H1 (cell line): Measurements from ENCODE around the gene ACY1. TPM values are rescaled to one million over a fixed set of nuclear protein-coding genes. Genes with fewer than 3 reads are reported as not detected.

Experiments
- CTCF ChIA-PET: fragments of 300-600 bp; sonication (Branson Sonifier 250); formaldehyde crosslinking; loops from one replicate; lab custom pipeline; 2021; ENCODE audit not compliant: partially characterized antibody; lab: Charles Lee
- POLR2A ChIA-PET: fragments of 300-600 bp; sonication (Branson Sonifier 250); formaldehyde crosslinking; loops from one replicate; lab custom pipeline; 2021; ENCODE audit warnings: inconsistent platforms; ENCODE audit not compliant: partially characterized antibody; lab: Charles Lee
- DNase-seq, 2 experiments: peaks; one replicate each; pipeline versions ENCODE4 v3.0.0 to v3.0.0-alpha.2; 2010 to 2022; ENCODE audit warnings: low spot score in 2 of 2, low read depth in 1 of 2, mixed read lengths in 1 of 2
- FAIRE-seq: peaks from 2 replicates; lab custom pipeline; 2011; peaks lifted over from hg19 to GRCh38; lab: Jason Lieb, UNC
- H2AFZ ChIP-seq: 2 replicates; pipeline ENCODE4 v1.8.1; 2012; ENCODE audit warnings: low read length, inconsistent platforms
- H2AK5ac ChIP-seq: 2 replicates; pipeline ENCODE4 v1.6.1; 2013; ENCODE audit warnings: low read depth, low read length
- H2BK120ac ChIP-seq: replicated peaks from 2 replicates; pipeline ENCODE3; 2013; ENCODE audit warnings: low read depth, low read length, inconsistent platforms
- H2BK12ac ChIP-seq: 2 replicates; pipeline ENCODE4 v1.6.1; 2013; ENCODE audit warnings: low read depth, low read length
- H2BK15ac ChIP-seq: 2 replicates; pipeline ENCODE4 v1.6.1; 2013; ENCODE audit warnings: low read length
- H2BK20ac ChIP-seq: 2 replicates; pipeline ENCODE4 v1.6.1; 2013; ENCODE audit warnings: low read length
- H2BK5ac ChIP-seq: 2 replicates; pipeline ENCODE4 v1.6.1; 2013; ENCODE audit warnings: low read depth, low read length
- H3K14ac ChIP-seq: 2 replicates; pipeline ENCODE4 v1.6.1; 2013; ENCODE audit warnings: inconsistent platforms; ENCODE audit not compliant: insufficient read length
- H3K18ac ChIP-seq: 2 replicates; pipeline ENCODE4 v1.6.1; 2013; ENCODE audit warnings: low read length; ENCODE audit errors: extremely low read depth
- H3K23ac ChIP-seq: 2 replicates; pipeline ENCODE4 v1.6.1; 2013; ENCODE audit warnings: inconsistent platforms; ENCODE audit not compliant: insufficient read length
- H3K23me2 ChIP-seq: 2 replicates; pipeline ENCODE4 v1.6.1; 2013; ENCODE audit warnings: low read depth, low read length
- H3K27ac ChIP-seq: 2 replicates; pipeline ENCODE4 v1.6.1; 2011; ENCODE audit warnings: low read depth, low read length, inconsistent platforms
- H3K27me3 ChIP-seq, 4 experiments: replicated peaks in 1 of 4; 1 replicate in 1 of 4; 2 replicates in 3 of 4; pipeline versions ENCODE4 v1.6.1 to v1.8.1; 2011 to 2013; ENCODE audit warnings: low read length in 3 of 4, mild to moderate bottlenecking in 3 of 4, inconsistent platforms in 2 of 4, mixed read lengths in 2 of 4, moderate library complexity in 1 of 4; ENCODE audit not compliant: control insufficient read depth in 3 of 4, insufficient read depth in 3 of 4; ENCODE audit errors: extremely low read depth in 1 of 4
- H3K36me3 ChIP-seq, 4 experiments: 2 replicates each; pipeline versions ENCODE4 v1.6.1 to v1.8.1; 2011 to 2013; ENCODE audit warnings: mild to moderate bottlenecking in 4 of 4, low read length in 3 of 4, moderate library complexity in 2 of 4, control low read depth in 1 of 4, inconsistent platforms in 1 of 4; ENCODE audit not compliant: insufficient read depth in 4 of 4, control insufficient read depth in 2 of 4
- H3K4ac ChIP-seq: replicated peaks from 2 replicates; pipeline ENCODE3; 2013; ENCODE audit warnings: low read length, low read depth, mixed read lengths, inconsistent platforms; ENCODE audit not compliant: insufficient read length
- H3K4me1 ChIP-seq, 4 experiments: replicated peaks in 1 of 4; 1 replicate in 1 of 4; 2 replicates in 3 of 4; pipeline versions ENCODE4 v1.6.1 to v1.8.1; 2011 to 2013; ENCODE audit warnings: low read length in 3 of 4, inconsistent platforms in 2 of 4, mixed read lengths in 1 of 4; ENCODE audit not compliant: insufficient read depth in 4 of 4, control insufficient read depth in 3 of 4
- H3K4me2 ChIP-seq, 2 experiments: 2 replicates each; pipeline versions ENCODE4 v1.6.1 to v1.8.1; 2011 to 2013; ENCODE audit warnings: low read depth in 2 of 2, low read length in 2 of 2, control low read depth in 1 of 2, inconsistent platforms in 1 of 2, mild to moderate bottlenecking in 1 of 2; ENCODE audit not compliant: insufficient read depth in 1 of 2
- H3K4me3 ChIP-seq, 4 experiments: fragments of 200-600, 300-600 bp in 1 of 4; sonication (generic), shearing (Covaris generic), sonication (Bioruptor Twin) in 1 of 4; 2 replicates each; pipeline versions ENCODE4 v1.5.1 to v1.8.1; 2011 to 2016; ENCODE audit warnings: low read length in 4 of 4, low read depth in 3 of 4, control low read depth in 2 of 4, inconsistent platforms in 2 of 4, mild to moderate bottlenecking in 2 of 4, mixed read lengths in 1 of 4, moderate library complexity in 1 of 4; ENCODE audit not compliant: insufficient read depth in 2 of 4; ENCODE audit errors: extremely low read depth in 1 of 4
- H3K56ac ChIP-seq: replicated peaks from 2 replicates; pipeline ENCODE3; 2013; ENCODE audit warnings: low read depth, mild to moderate bottlenecking, mixed read lengths, low read length, inconsistent platforms; ENCODE audit not compliant: insufficient read length
- H3K79me1 ChIP-seq: 2 replicates; pipeline ENCODE4 v1.6.1; 2013; ENCODE audit warnings: low read depth, low read length, control low read depth
- H3K79me2 ChIP-seq, 2 experiments: 2 replicates each; pipeline versions ENCODE4 v1.6.1 to v1.8.1; 2012 to 2013; ENCODE audit warnings: low read length in 2 of 2, mild to moderate bottlenecking in 2 of 2, inconsistent platforms in 1 of 2; ENCODE audit not compliant: insufficient read depth in 2 of 2, control insufficient read depth in 1 of 2
- H3K9ac ChIP-seq, 4 experiments: replicated peaks in 1 of 4; 1 replicate in 1 of 4; 2 replicates in 3 of 4; pipeline versions ENCODE4 v1.6.1 to v1.8.1; 2011 to 2013; ENCODE audit warnings: low read depth in 3 of 4, low read length in 3 of 4, control low read depth in 2 of 4, mild to moderate bottlenecking in 2 of 4, moderate library complexity in 2 of 4, inconsistent platforms in 1 of 4; ENCODE audit errors: extremely low read depth in 1 of 4
- H3K9me3 ChIP-seq, 2 experiments: 2 replicates each; pipeline versions ENCODE4 v1.6.1 to v1.8.1; 2012 to 2013; ENCODE audit warnings: mild to moderate bottlenecking in 2 of 2, moderate library complexity in 2 of 2, control low read depth in 1 of 2, inconsistent platforms in 1 of 2, low read depth in 1 of 2, low read length in 1 of 2, mixed read lengths in 1 of 2; ENCODE audit not compliant: insufficient read depth in 2 of 2
- H4K20me1 ChIP-seq, 2 experiments: replicated peaks in 1 of 2; 2 replicates each; pipeline versions ENCODE3 to v1.8.1; 2011 to 2013; ENCODE audit warnings: inconsistent platforms in 2 of 2, low read length in 2 of 2, mild to moderate bottlenecking in 1 of 2; ENCODE audit not compliant: insufficient read depth in 2 of 2, control insufficient read depth in 1 of 2
- H4K5ac ChIP-seq: 2 replicates; pipeline ENCODE4 v1.6.1; 2013; ENCODE audit warnings: low read length, low read depth, mixed read lengths, inconsistent platforms; ENCODE audit not compliant: insufficient read length
- H4K8ac ChIP-seq: 2 replicates; pipeline ENCODE4 v1.8.0; 2013; ENCODE audit warnings: mild to moderate bottlenecking, moderate library complexity, low read length, inconsistent platforms; ENCODE audit not compliant: insufficient read depth; ENCODE audit errors: extremely low read depth
- H4K91ac ChIP-seq: replicated peaks from 2 replicates; pipeline ENCODE3; 2013; ENCODE audit warnings: low read length, mixed read lengths, inconsistent platforms; ENCODE audit not compliant: insufficient read length
- JUN ChIP-seq: IDR thresholded peaks from 2 replicates; pipeline ENCODE4 v1.6.1; 2011; ENCODE audit warnings: low read depth, mild to moderate bottlenecking, improper control_type of control experiment, low read length
- KDM5A ChIP-seq: fragments of 200-600 bp; IDR thresholded peaks from 2 replicates; pipeline ENCODE4 v1.7.1; 2012; ENCODE audit warnings: mild to moderate bottlenecking, low read length, inconsistent platforms, mixed read lengths
- NANOG ChIP-seq: IDR thresholded peaks from 2 replicates; pipeline ENCODE4 v1.6.1; 2011; ENCODE audit warnings: low read length, low read depth, mild to moderate bottlenecking, inconsistent platforms; ENCODE audit not compliant: insufficient read depth, poor library complexity, severe bottlenecking
- POLR2AphosphoS5 ChIP-seq: IDR thresholded peaks from 2 replicates; pipeline ENCODE4 v1.6.1; 2011; ENCODE audit warnings: low read depth, low read length
- RAD21 ChIP-seq, 2 experiments: IDR thresholded peaks in 1 of 2; conservative IDR thresholded peaks in 1 of 2; 2 replicates each; pipeline ENCODE4 v1.6.1; 2011; ENCODE audit warnings: low read depth in 2 of 2, low read length in 2 of 2, improper control_type of control experiment in 1 of 2, inconsistent platforms in 1 of 2, mild to moderate bottlenecking in 1 of 2, moderate library complexity in 1 of 2
- RBBP5 ChIP-seq: IDR thresholded peaks from 2 replicates; pipeline ENCODE4 v1.7.1; 2012; ENCODE audit warnings: low read depth, mild to moderate bottlenecking, inconsistent platforms, low read length, moderate library complexity, borderline replicate concordance
- SAP30 ChIP-seq: fragments of 300-600 bp; sonication (generic); IDR thresholded peaks from 2 replicates; pipeline ENCODE4 v1.7.1; 2012; ENCODE audit warnings: low read length, moderate library complexity, mild to moderate bottlenecking, inconsistent platforms; ENCODE audit not compliant: insufficient read depth, insufficient replicate concordance
- SP2 ChIP-seq: IDR thresholded peaks from 2 replicates; pipeline ENCODE4 v1.6.1; 2012; ENCODE audit warnings: mild to moderate bottlenecking, low read length, inconsistent platforms
- TEAD4 ChIP-seq: IDR thresholded peaks from 2 replicates; pipeline ENCODE4 v1.6.1; 2012; ENCODE audit warnings: low read depth, low read length, inconsistent platforms, mixed read lengths
- WGBS, 2 experiments: shearing (Covaris generic) in 1 of 2; methylation state at CpG; one replicate each; pipeline versions ENCODE4 v1.1.6 to v1.1.7; 2013 to 2015; ENCODE audit warnings: low lambda C conversion rate in 2 of 2, mixed read lengths in 2 of 2, inconsistent platforms in 1 of 2, low coverage in 1 of 2, missing lambda C conversion rate in 1 of 2; ENCODE audit not compliant: insufficient replicate concordance in 2 of 2, insufficient coverage in 1 of 2, insufficient read length in 1 of 2; ENCODE audit errors: extremely low coverage in 1 of 2, missing lambda C conversion rate in 1 of 2; 5-methylcytosine and 5-hydroxymethylcytosine counted together
- polyA plus RNA-seq, 7 experiments: library from polyadenylated mRNA; depleted of rRNA in 3 of 7; stranded (reverse) in 5 of 7; unstranded in 2 of 7; fragments of >200 nt in 5 of 7; fragments of 200-250 nt in 2 of 7; gene quantifications; 1 replicate in 5 of 7; 2 replicates in 1 of 7; 4 replicates in 1 of 7; pipeline versions ENCODE4 v1.2.1 to v1.2.3, GENCODE V29; 2011 to 2013; ENCODE audit warnings: missing spikeins in 2 of 7, mixed read lengths in 2 of 7
- total RNA-seq: library from RNA; stranded (reverse); fragmentation: NEBNext Ultra II Directional; extraction: Animal tissue kit (Norgen Biotek cat#: 25700); gene quantifications from 2 replicates; pipeline ENCODE4 v1.2.1, GENCODE V29; 2021
- TF ChIP-seq, protein P1 (sequence below): IDR thresholded peaks from 2 replicates; pipeline ENCODE4 v1.6.1; 2012; ENCODE audit warnings: low read length, inconsistent platforms
- TF ChIP-seq, protein P2 (sequence below): IDR thresholded peaks from 2 replicates; pipeline ENCODE4 v1.6.1; 2011; ENCODE audit warnings: low read depth, mild to moderate bottlenecking, low read length; ENCODE audit not compliant: insufficient read depth

Gene ACY1
- total and polyA plus RNA-seq, 2 of the 8 experiments (the other 6 are each of a cell fraction or from before 2014, with no cell fraction given): 48.3 to 113 TPM

DNA sequence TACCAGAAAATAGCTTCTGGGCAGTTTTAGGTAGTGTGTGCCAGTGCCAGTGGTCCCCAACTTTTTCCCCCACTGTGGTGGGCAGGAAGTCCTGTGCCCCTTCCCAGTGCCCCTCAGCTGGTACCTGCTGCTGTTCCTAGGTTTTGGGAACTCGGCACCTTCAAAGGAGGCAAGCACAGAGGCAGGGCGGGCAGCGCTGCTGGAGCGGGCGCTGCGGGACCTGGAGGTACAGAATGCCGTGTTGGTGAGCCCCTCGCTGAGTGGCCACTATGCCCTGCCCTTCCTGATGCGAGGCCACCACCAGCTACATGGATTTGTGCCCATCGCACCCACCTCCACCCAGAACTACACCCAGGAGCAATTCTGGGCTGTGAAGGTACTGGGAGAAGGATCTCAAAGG lies 3.1 kb upstream of the ACY1 start:
- no peak overlapping the region for H3K27ac ChIP-seq
- H4K91ac ChIP-seq: no peak overlapping the region
- no peak overlapping the region for H3K4me3 ChIP-seq
- H4K20me1 ChIP-seq: peaks cover 0 to 6% of the 10 kb centered on the region in 2 experiments
- no peak overlapping the region for H2AK5ac ChIP-seq
- peaks cover 10% of the 10 kb centered on the region for H3K23me2 ChIP-seq
- H2BK12ac ChIP-seq: no peak overlapping the region
- H3K27me3 ChIP-seq: peaks cover 2 to 19% (median 11%) of the 10 kb centered on the region in 4 experiments; a peak in 6 of 7 replicates
- no peak overlapping the region for H3K4me2 ChIP-seq
- no peak overlapping the region for H3K18ac ChIP-seq
- H3K79me2 ChIP-seq: no peaks in the 10 kb centered on the region
- CTCF ChIA-PET: interaction anchor here (1.2 to 5.5 kb wide), 5 partner anchors 8 to 160 kb away, joined by 3 to 66 read pairs (median 25); partner anchors contain the start of genes PARP3, PCBP4, RPL29 and RRP9
- H2AFZ ChIP-seq: no peak overlapping the region
- no peak overlapping the region for H3K56ac ChIP-seq
- FAIRE-seq (no peak), DNase-seq (no peak)
- H2BK15ac ChIP-seq: no peak overlapping the region
- POLR2A ChIA-PET: interaction anchor here (25.9 to 29.3 kb wide), 2 partner anchors 4 to 9 kb away, joined by 923 read pairs; partner anchors contain the start of genes ABHD14A, ABHD14B, ACY1 and PCBP4
- H2BK20ac ChIP-seq: no peak overlapping the region
- 96% methylated on average over 10 of the region's 10 CpGs; no CpG with 5 or more reads in 1 of the 2 experiments for WGBS, 2 experiments
- peaks cover 5 to 18% (median 13%) of the 10 kb centered on the region in 4 experiments for H3K4me1 ChIP-seq
- H2BK5ac ChIP-seq: no peak overlapping the region
- H4K5ac ChIP-seq: no peak overlapping the region
- H2BK120ac ChIP-seq: no peak overlapping the region
- no peak overlapping the region for H4K8ac ChIP-seq
- no peak overlapping the region for H3K4ac ChIP-seq
- no peaks in the 10 kb centered on the region for H3K36me3 ChIP-seq
- no peak overlapping the region for H3K14ac ChIP-seq
- H3K23ac ChIP-seq: no peak overlapping the region
- no peaks in the 10 kb centered on the region for H3K9me3 ChIP-seq
- peaks cover 10% of the 10 kb centered on the region for H3K79me1 ChIP-seq
- H3K9ac ChIP-seq: no peak overlapping the region
- TF ChIP-seq, protein P1, sequence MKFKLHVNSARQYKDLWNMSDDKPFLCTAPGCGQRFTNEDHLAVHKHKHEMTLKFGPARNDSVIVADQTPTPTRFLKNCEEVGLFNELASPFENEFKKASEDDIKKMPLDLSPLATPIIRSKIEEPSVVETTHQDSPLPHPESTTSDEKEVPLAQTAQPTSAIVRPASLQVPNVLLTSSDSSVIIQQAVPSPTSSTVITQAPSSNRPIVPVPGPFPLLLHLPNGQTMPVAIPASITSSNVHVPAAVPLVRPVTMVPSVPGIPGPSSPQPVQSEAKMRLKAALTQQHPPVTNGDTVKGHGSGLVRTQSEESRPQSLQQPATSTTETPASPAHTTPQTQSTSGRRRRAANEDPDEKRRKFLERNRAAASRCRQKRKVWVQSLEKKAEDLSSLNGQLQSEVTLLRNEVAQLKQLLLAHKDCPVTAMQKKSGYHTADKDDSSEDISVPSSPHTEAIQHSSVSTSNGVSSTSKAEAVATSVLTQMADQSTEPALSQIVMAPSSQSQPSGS: no peak
- no peak for TF ChIP-seq SP2
- no peak for TF ChIP-seq POLR2AphosphoS5
- TF ChIP-seq RAD21 (IDR thresholded peaks at IDR 0.05 in 1 of 2, conservative IDR thresholded peaks at IDR 0.05 in 1 of 2; ENCODE audit: low read depth in 2 of 2, low read length in 2 of 2): no peak
- TF ChIP-seq RBBP5: no peak
- TF ChIP-seq SAP30: no peak
- no peak for TF ChIP-seq KDM5A
- TF ChIP-seq TEAD4: no peak
- TF ChIP-seq JUN: no peak
- TF ChIP-seq NANOG: no peak
- TF ChIP-seq, protein P2, sequence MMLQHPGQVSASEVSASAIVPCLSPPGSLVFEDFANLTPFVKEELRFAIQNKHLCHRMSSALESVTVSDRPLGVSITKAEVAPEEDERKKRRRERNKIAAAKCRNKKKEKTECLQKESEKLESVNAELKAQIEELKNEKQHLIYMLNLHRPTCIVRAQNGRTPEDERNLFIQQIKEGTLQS: no peak
